ENCODE measurements around the gene SMYD3.

GRCh38 chr1:246035060-246035541, 472.0 kb downstream of the SMYD3 start:
- TF ChIP-seq CTCF (IDR thresholded peaks at IDR 0.05) (no peak), POLR2A (IDR thresholded peaks at IDR 0.05) (no peak)
